Panc1 (cell line): Measurements from ENCODE around the gene SETD3.

Experiments
- POLR2AphosphoS5 ChIP-seq: IDR thresholded peaks from 2 replicates; pipeline ENCODE4 v1.6.1; 2012; ENCODE audit warnings: mild to moderate bottlenecking, low read depth, low read length, moderate library complexity
- SIN3A ChIP-seq: IDR thresholded peaks from 2 replicates; pipeline ENCODE4 v1.6.1; 2012; ENCODE audit warnings: low read depth, mild to moderate bottlenecking, low read length, moderate library complexity, borderline replicate concordance; ENCODE audit not compliant: insufficient read depth
- TCF7L2 ChIP-seq: IDR thresholded peaks from 2 replicates; pipeline ENCODE4 v1.6.1; 2011; ENCODE audit warnings: mild to moderate bottlenecking, low read depth, low read length, inconsistent platforms
- TF ChIP-seq, protein P1 (sequence below): fragments of 450-650 bp; IDR thresholded peaks from 2 replicates; pipeline ENCODE4 v1.5.1; 2017; ENCODE audit warnings: mild to moderate bottlenecking
- TF ChIP-seq, protein P2 (sequence below), 2 experiments: IDR thresholded peaks; 2 replicates each; pipeline ENCODE4 v1.6.1; 2011 to 2012; ENCODE audit warnings: low read depth in 2 of 2, control low read depth in 1 of 2, low read length in 1 of 2, mild to moderate bottlenecking in 1 of 2, moderate library complexity in 1 of 2; ENCODE audit not compliant: insufficient read depth in 1 of 2

DNA sequence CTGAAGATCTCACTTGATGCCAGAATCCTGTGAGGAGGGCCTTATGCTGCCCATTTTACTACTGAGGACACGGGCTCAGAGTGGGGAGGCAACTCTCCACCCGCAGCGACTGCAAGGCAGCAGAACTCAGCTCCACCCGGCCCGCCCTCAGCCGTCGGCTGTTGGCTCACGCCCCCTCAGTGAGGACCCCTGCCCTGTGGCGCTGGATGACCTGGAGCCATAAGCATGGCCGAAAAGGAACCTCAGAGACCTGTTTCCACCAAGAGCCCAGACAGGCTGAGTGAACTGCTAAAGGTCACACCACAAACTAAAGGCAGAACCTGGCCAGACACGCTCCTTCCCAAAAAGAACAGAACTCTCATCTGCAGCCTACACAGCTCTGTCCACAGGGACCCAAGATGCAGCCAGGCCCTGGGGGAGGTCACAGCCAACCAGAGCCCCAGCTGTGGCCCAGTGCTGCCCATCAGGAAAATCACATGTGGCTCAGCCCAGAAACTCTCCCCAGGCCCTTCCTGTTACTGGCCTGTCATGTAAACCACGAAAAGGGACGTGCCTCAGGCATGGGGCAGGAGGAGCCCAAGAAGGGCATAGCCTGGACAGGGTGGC is 33.4 kb upstream of the SETD3 start:
- TF ChIP-seq, protein P1, sequence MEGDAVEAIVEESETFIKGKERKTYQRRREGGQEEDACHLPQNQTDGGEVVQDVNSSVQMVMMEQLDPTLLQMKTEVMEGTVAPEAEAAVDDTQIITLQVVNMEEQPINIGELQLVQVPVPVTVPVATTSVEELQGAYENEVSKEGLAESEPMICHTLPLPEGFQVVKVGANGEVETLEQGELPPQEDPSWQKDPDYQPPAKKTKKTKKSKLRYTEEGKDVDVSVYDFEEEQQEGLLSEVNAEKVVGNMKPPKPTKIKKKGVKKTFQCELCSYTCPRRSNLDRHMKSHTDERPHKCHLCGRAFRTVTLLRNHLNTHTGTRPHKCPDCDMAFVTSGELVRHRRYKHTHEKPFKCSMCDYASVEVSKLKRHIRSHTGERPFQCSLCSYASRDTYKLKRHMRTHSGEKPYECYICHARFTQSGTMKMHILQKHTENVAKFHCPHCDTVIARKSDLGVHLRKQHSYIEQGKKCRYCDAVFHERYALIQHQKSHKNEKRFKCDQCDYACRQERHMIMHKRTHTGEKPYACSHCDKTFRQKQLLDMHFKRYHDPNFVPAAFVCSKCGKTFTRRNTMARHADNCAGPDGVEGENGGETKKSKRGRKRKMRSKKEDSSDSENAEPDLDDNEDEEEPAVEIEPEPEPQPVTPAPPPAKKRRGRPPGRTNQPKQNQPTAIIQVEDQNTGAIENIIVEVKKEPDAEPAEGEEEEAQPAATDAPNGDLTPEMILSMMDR = no peak
- TF ChIP-seq TCF7L2 = no peak
- TF ChIP-seq POLR2AphosphoS5 = no peak
- TF ChIP-seq, protein P2, sequence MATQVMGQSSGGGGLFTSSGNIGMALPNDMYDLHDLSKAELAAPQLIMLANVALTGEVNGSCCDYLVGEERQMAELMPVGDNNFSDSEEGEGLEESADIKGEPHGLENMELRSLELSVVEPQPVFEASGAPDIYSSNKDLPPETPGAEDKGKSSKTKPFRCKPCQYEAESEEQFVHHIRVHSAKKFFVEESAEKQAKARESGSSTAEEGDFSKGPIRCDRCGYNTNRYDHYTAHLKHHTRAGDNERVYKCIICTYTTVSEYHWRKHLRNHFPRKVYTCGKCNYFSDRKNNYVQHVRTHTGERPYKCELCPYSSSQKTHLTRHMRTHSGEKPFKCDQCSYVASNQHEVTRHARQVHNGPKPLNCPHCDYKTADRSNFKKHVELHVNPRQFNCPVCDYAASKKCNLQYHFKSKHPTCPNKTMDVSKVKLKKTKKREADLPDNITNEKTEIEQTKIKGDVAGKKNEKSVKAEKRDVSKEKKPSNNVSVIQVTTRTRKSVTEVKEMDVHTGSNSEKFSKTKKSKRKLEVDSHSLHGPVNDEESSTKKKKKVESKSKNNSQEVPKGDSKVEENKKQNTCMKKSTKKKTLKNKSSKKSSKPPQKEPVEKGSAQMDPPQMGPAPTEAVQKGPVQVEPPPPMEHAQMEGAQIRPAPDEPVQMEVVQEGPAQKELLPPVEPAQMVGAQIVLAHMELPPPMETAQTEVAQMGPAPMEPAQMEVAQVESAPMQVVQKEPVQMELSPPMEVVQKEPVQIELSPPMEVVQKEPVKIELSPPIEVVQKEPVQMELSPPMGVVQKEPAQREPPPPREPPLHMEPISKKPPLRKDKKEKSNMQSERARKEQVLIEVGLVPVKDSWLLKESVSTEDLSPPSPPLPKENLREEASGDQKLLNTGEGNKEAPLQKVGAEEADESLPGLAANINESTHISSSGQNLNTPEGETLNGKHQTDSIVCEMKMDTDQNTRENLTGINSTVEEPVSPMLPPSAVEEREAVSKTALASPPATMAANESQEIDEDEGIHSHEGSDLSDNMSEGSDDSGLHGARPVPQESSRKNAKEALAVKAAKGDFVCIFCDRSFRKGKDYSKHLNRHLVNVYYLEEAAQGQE (IDR thresholded peaks at IDR 0.05; ENCODE audit: insufficient read depth in 1 of 2, low read depth in 2 of 2, low read length in 1 of 2) = no peak
- TF ChIP-seq SIN3A = no peak
